ENCODE measurements around the gene CCR1. TPM values are rescaled to one million over a fixed set of nuclear protein-coding genes. Genes with fewer than 3 reads are reported as not detected.
"Not testable (repeated sequence)": the region's sequence is repeated elsewhere in the genome, so short reads cannot be mapped to it uniquely, and the experiment has no call there.

Gene CCR1
- total RNA-seq, 4 donors from 2014 or later = 0.26 to 2.2 (median 1.0) TPM

DNA sequence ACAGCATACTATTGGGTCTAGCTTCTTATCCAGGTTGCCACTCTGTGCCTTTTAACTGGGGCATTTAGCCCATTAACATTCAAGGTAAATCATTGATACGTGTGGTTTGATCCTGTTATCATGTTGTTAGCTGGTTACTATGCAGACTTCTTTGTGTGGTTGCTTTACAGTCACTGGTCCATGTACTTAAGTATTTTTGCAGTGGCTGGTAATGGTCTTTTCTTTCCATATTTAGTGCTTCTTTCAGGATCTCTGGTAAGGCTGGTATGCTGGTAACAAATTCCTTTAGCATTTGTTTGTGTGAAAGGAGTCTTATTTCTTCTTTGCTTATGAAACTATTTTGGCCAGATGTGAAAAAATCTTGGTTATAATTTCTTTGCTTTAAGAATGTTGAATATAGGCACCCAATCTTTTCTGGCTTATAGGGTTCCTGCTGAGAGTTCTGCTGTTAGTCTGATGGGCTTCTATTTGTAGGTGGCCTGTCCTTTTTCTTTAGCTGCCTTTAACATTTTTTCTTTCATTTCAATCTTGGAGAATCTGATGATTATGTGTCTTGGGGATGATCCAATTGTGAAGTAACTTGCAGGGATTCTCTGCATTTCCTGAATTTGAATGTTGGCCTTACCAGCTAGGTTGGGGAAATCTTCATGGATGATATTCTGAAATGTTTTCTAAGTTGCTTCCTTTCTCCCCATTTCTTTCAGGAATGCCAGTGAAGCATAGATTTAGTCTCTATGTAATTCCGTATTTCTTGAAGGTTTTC is 39.3 kb downstream of the CCR1 start:
- Histone ChIP-seq H3K27ac (no peak overlapping the region), H3K27me3 (no peaks in the 10 kb centered on the region), H3K4me1 (peaks cover under 1% of the 10 kb centered on the region), H3K4me3 (no peak overlapping the region), H3K36me3 (no peaks in the 10 kb centered on the region), H3K9me3 (peaks cover 3% of the 10 kb centered on the region)
- 82% methylated on average over 2 of the region's 2 CpGs for WGBS
- no peak for DNase-seq (ENCODE audit: low spot score in 2 of 2)
- TF ChIP-seq CTCF (IDR thresholded peaks at IDR 0.05) (no peak), EP300 (IDR thresholded peaks at IDR 0.05) (no peak), POLR2A (IDR thresholded peaks at IDR 0.05) (no peak), POLR2AphosphoS5 (IDR thresholded peaks at IDR 0.05) (no peak)

DNA sequence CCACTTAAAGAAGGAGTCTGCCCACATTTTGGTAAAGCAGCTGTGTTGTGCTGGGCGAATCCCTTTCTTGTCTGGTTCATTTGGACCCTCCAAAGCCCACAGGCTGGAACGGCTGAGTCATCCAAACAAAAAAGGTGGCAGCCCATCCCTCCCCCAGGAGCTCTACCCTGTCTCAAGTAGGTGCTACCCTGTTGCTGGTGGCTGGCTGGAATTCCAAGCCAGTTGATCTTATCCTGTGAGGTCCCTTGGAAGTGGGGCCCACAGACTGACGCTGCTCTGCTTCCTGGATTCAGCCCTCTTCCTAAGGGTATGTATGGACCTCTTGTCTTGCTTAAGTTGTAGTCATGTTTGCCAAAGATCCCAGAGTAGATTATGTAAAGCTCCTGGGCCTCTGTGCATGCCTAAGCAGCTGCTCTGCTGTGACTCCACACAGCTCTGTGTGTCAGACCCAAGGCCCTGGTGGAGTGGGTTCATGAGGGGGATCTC is 44.5 kb downstream of the CCR1 start:
- peaks cover 7% of the 10 kb centered on the region for H3K4me1 ChIP-seq
- peaks cover 3% of the 10 kb centered on the region for H3K9me3 ChIP-seq
- H3K36me3 ChIP-seq = no peaks in the 10 kb centered on the region
- no peak for DNase-seq (ENCODE audit: low spot score in 2 of 2)
- 60% methylated on average over 1 of the region's 3 CpGs for WGBS
- no peak overlapping the region for H3K27ac ChIP-seq
- no peak overlapping the region for H3K4me3 ChIP-seq
- TF ChIP-seq POLR2AphosphoS5 (IDR thresholded peaks at IDR 0.05) = no peak
- TF ChIP-seq CTCF (IDR thresholded peaks at IDR 0.05) = no peak
- TF ChIP-seq EP300 (IDR thresholded peaks at IDR 0.05) = no peak
- no peaks in the 10 kb centered on the region for H3K27me3 ChIP-seq

DNA sequence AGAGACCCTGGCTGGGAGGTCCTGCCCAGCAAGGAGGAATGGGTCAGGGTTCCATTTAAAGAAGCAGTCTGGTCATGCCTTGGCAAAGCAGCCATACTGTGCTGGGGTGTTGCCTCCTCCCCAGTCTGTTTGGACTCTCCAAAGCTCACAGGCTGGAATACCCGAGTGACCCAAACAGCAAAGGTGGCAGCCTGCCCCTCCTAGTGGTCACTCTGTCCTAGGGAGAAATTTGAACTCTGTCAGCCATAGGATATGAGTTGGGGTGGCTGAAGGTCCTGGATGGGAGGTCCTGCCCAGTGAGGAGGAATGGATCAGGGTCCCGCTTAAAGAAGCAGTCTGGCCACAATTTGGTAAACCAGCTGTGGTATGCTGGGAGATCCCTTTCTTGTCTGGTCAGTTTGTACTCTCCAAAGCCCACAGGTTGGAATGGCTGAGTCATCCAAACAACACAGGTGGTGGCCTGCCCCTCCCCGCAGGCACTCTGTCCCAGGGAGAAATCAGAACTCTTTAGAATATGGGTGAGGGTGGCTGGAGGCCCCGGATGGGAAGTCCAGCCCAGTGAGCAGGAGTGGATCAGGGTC is 45.0 kb downstream of the CCR1 start:
- Histone ChIP-seq H3K27ac (no peak overlapping the region), H3K4me3 (no peak overlapping the region), H3K27me3 (no peaks in the 10 kb centered on the region), H3K4me1 (peaks cover 7% of the 10 kb centered on the region), H3K9me3 (peaks cover 3% of the 10 kb centered on the region), H3K36me3 (no peaks in the 10 kb centered on the region)
- DNase-seq (ENCODE audit: low spot score in 2 of 2) = no peak
- no peak for TF ChIP-seq POLR2A (IDR thresholded peaks at IDR 0.05)
- TF ChIP-seq EP300 (IDR thresholded peaks at IDR 0.05) = no peak
- no peak for TF ChIP-seq CTCF (IDR thresholded peaks at IDR 0.05)
- TF ChIP-seq POLR2AphosphoS5 (IDR thresholded peaks at IDR 0.05) = no peak
- WGBS = 70% methylated on average over 2 of the region's 4 CpGs

- H3K4me1 ChIP-seq; H3K36me3 ChIP-seq; H3K27me3 ChIP-seq; H3K4me3 ChIP-seq; H3K27ac ChIP-seq; H3K9me3 ChIP-seq; DNase-seq (ENCODE audit: low spot score in 2 of 2): not testable (repeated sequence)
- 81% methylated on average over 1 of the region's 1 CpG for WGBS
Observed at GRCh38 chr3:46157685-46158084, 50.4 kb downstream of the CCR1 start.

- no peaks in the 10 kb centered on the region for H3K4me1 ChIP-seq
- no peaks in the 10 kb centered on the region for H3K27me3 ChIP-seq
- H3K27ac ChIP-seq = no peak overlapping the region
- H3K36me3 ChIP-seq = no peaks in the 10 kb centered on the region
- TF ChIP-seq POLR2AphosphoS5 (IDR thresholded peaks at IDR 0.05) (no peak), CTCF (IDR thresholded peaks at IDR 0.05) (no peak), POLR2A (IDR thresholded peaks at IDR 0.05) (no peak), EP300 (IDR thresholded peaks at IDR 0.05) (no peak)
- no peak for DNase-seq (ENCODE audit: low spot score in 2 of 2)
- H3K9me3 ChIP-seq = no peaks in the 10 kb centered on the region
- WGBS = 83% methylated on average over 1 of the region's 1 CpG
- no peak overlapping the region for H3K4me3 ChIP-seq
Observed at GRCh38 chr3:46154311-46154710, 53.8 kb downstream of the CCR1 start.

Other genes with a start within 250 kb of the CCR1 start
- gene FYCO1, start 212.5 kb downstream of the CCR1 start, total RNA-seq = 10 to 100 TPM; 45.3 to 64.5 (median 53.7) TPM
- gene XCR1, start 180.8 kb downstream of the CCR1 start, total RNA-seq = 1 to 10 TPM in 2 of 4 donors, under 1 TPM in 1, not detected in 1; 0.93 to 7.2 (median 1.9) TPM
- gene CCR3, start 34.1 kb upstream of the CCR1 start, total RNA-seq = 1 to 10 TPM in 3 of 4 donors, not detected in 1; 1.5 to 6.3 (median 1.9) TPM
- 1 to 10 TPM in 1 of 4 donors, under 1 TPM in 3; 0.26 to 1.2 (median 0.76) TPM for gene CCR2, start 145.8 kb upstream of the CCR1 start, total RNA-seq
- gene CCR5, start 162.6 kb upstream of the CCR1 start, total RNA-seq = 1 to 10 TPM in 1 of 4 donors, under 1 TPM in 1, not detected in 2; 0.34 to 1.3 TPM
- 1 to 10 TPM in 2 of 4 donors, under 1 TPM in 2; 0.59 to 1.4 (median 0.99) TPM for gene CCRL2, start 198.9 kb upstream of the CCR1 start, total RNA-seq

Data from suprapubic skin (tissue), 4 donors.